Measurements from ENCODE around the gene DDAH2.

Gene DDAH2

GRCh38 chr6:31776989-31777666, 48.0 kb upstream of the DDAH2 start, which contains the start of gene VWA7:
Gene VWA7, minus strand, starts transcription at chr6:31777328. Its CDS starts 549 bp downstream, at chr6:31776779.
- no peak within 1 kb of the TSS for H3K4me3 ChIP-seq (ENCODE audit: low read depth in 1 of 2, low read length in 2 of 2)
- TF ChIP-seq, protein P1, sequence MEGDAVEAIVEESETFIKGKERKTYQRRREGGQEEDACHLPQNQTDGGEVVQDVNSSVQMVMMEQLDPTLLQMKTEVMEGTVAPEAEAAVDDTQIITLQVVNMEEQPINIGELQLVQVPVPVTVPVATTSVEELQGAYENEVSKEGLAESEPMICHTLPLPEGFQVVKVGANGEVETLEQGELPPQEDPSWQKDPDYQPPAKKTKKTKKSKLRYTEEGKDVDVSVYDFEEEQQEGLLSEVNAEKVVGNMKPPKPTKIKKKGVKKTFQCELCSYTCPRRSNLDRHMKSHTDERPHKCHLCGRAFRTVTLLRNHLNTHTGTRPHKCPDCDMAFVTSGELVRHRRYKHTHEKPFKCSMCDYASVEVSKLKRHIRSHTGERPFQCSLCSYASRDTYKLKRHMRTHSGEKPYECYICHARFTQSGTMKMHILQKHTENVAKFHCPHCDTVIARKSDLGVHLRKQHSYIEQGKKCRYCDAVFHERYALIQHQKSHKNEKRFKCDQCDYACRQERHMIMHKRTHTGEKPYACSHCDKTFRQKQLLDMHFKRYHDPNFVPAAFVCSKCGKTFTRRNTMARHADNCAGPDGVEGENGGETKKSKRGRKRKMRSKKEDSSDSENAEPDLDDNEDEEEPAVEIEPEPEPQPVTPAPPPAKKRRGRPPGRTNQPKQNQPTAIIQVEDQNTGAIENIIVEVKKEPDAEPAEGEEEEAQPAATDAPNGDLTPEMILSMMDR (IDR thresholded peaks at IDR 0.05; ENCODE audit: borderline replicate concordance, extremely low read depth, low read length, poor library complexity, severe bottlenecking): no peak
- no peak for TF ChIP-seq EZH2 (IDR thresholded peaks at IDR 0.05; ENCODE audit: borderline replicate concordance, low read depth, low read length, severe bottlenecking)
- H3K79me2 ChIP-seq (ENCODE audit: insufficient read depth, low read length): no peaks in the 10 kb centered on the region
- H3K4me2 ChIP-seq (ENCODE audit: insufficient read depth, low read length): no peak within 1 kb of the TSS
- no peaks in the 10 kb centered on the region for H3K9me3 ChIP-seq (ENCODE audit: insufficient read depth, low read length, severe bottlenecking)
- no peak for DNase-seq
- no peak within 1 kb of the TSS for H2AFZ ChIP-seq (ENCODE audit: low read depth, low read length)
- no peaks in the 10 kb centered on the region for H3K27me3 ChIP-seq (ENCODE audit: insufficient read depth, low read length, poor library complexity)
- H4K20me1 ChIP-seq (ENCODE audit: insufficient read depth, low read length): peaks cover 5% of the 10 kb centered on the region; the same call in 1 of the 2 replicates
- H3K4me1 ChIP-seq (ENCODE audit: insufficient read depth, low read length): peaks cover 13% of the 10 kb centered on the region
- peaks cover 47% of the 10 kb centered on the region for H3K36me3 ChIP-seq (ENCODE audit: insufficient read depth, low read length)
- no peak within 1 kb of the TSS for H3K27ac ChIP-seq (ENCODE audit: low read length)
- ATAC-seq (ENCODE audit: insufficient read depth, low read depth): peak; percentile 25; the same call in 2 of the 3 replicates
- no peak within 1 kb of the TSS for H3K9ac ChIP-seq (ENCODE audit: low read depth, low read length)

- Histone ChIP-seq H3K27me3 (ENCODE audit: insufficient read depth, low read length, poor library complexity) (no peaks in the 10 kb centered on the region), H3K36me3 (ENCODE audit: insufficient read depth, low read length) (peaks cover 41% of the 10 kb centered on the region), H3K4me2 (ENCODE audit: insufficient read depth, low read length) (no peak overlapping the region), H2AFZ (ENCODE audit: low read depth, low read length) (no peak overlapping the region), H3K9me3 (ENCODE audit: insufficient read depth, low read length, severe bottlenecking) (no peaks in the 10 kb centered on the region), H3K79me2 (ENCODE audit: insufficient read depth, low read length) (no peaks in the 10 kb centered on the region), H3K9ac (ENCODE audit: low read depth, low read length) (no peak overlapping the region), H3K4me3 (ENCODE audit: low read depth in 1 of 2, low read length in 2 of 2) (no peak overlapping the region), H3K27ac (ENCODE audit: low read length) (no peak overlapping the region), H3K4me1 (ENCODE audit: insufficient read depth, low read length) (peaks cover 16% of the 10 kb centered on the region), H4K20me1 (ENCODE audit: insufficient read depth, low read length) (peaks cover 5% of the 10 kb centered on the region; the same call in 1 of the 2 replicates)
- DNase-seq: no peak
- peak; percentile 3; the same call in 1 of the 3 replicates for ATAC-seq (ENCODE audit: insufficient read depth, low read depth)
- TF ChIP-seq EZH2 (IDR thresholded peaks at IDR 0.05; ENCODE audit: borderline replicate concordance, low read depth, low read length, severe bottlenecking): no peak
- TF ChIP-seq, protein P1 (IDR thresholded peaks at IDR 0.05; ENCODE audit: borderline replicate concordance, extremely low read depth, low read length, poor library complexity, severe bottlenecking): no peak
These were observed 47.4 kb upstream of the DDAH2 start for GRCh38 chr6:31776485-31776988.

DNA sequence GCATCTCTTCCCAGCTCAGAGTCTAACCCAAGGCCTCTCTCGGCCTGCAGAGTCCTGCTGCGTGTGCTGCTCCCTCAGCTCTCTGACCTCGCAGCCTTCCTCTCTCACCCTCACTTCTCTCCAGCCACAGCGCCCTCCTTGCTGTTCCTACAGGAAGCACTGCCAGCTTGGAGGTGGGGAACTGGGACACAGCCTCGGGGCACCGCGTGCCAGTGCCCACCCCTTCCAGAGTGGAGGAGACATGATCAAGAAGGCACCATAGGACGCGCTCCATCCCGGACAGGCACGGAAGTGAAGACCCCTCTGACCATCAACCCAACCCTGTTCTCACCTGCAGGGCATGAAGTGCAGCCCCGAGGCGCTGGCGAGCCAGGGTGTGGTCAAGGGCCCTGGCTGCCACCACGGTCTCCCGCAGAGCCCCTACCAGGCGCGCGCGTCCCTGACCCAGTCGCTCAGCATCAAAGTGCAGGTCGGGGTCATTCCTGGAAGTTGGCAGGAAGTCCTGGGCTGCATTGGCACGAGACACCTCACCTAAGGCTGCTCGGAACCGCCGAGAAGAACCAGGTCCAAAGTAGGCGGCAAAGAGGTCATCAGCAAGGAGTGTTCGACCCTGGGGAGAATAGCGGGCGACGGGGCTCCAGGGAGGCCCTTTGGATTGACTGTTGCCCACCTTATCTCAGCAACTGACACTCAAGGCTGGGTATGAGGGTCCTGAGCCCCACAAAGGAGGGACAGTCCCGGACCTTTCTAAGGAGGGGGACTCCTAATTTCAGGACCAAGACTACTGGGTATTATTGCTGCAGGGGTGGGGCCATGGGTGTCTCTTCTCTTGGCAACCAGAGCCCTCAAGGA, 46.8 kb upstream of the DDAH2 start:
- Histone ChIP-seq H3K36me3 (ENCODE audit: insufficient read depth, low read length) (peaks cover 35% of the 10 kb centered on the region), H3K4me3 (ENCODE audit: low read depth in 1 of 2, low read length in 2 of 2) (no peak overlapping the region), H3K27ac (ENCODE audit: low read length) (no peak overlapping the region), H4K20me1 (ENCODE audit: insufficient read depth, low read length) (peaks cover 5% of the 10 kb centered on the region; the same call in 1 of the 2 replicates), H3K27me3 (ENCODE audit: insufficient read depth, low read length, poor library complexity) (no peaks in the 10 kb centered on the region), H3K9me3 (ENCODE audit: insufficient read depth, low read length, severe bottlenecking) (no peaks in the 10 kb centered on the region), H3K4me1 (ENCODE audit: insufficient read depth, low read length) (peaks cover 16% of the 10 kb centered on the region), H3K9ac (ENCODE audit: low read depth, low read length) (no peak overlapping the region), H3K79me2 (ENCODE audit: insufficient read depth, low read length) (no peaks in the 10 kb centered on the region), H3K4me2 (ENCODE audit: insufficient read depth, low read length) (no peak overlapping the region), H2AFZ (ENCODE audit: low read depth, low read length) (no peak overlapping the region)
- ATAC-seq (ENCODE audit: insufficient read depth, low read depth) (0 out of 3 replicates have a peak, but pooled peaks have one; percentile 1), DNase-seq (no peak)
- TF ChIP-seq, protein P1 (IDR thresholded peaks at IDR 0.05; ENCODE audit: borderline replicate concordance, extremely low read depth, low read length, poor library complexity, severe bottlenecking): no peak
- TF ChIP-seq EZH2 (IDR thresholded peaks at IDR 0.05; ENCODE audit: borderline replicate concordance, low read depth, low read length, severe bottlenecking): no peak

Measured in DND-41 (cell line).